SK-N-SH (cell line): ENCODE results near the gene RGS6. TPM values are rescaled to one million over a fixed set of nuclear protein-coding genes. Genes with fewer than 3 reads are reported as not detected.

Experiments
- CTCF ChIA-PET: fragments of 300-600, 350-600 bp; formaldehyde crosslinking; extraction: SDS; loops from one replicate; lab custom pipeline; 2021; lab: Yijun Ruan, JAX
- POLR2A ChIA-PET: fragments of 350-600 bp; sonication (Branson Sonifier 250); formaldehyde crosslinking; extraction: SDS; loops from one replicate; lab custom pipeline; 2020; ENCODE audit warnings: antibody characterized with exemption, inconsistent platforms; lab: Yijun Ruan, JAX
- DNase-seq: peaks from one replicate; pipeline ENCODE4 v3.0.0; 2012
- H2AFZ ChIP-seq: fragments of 200-600 bp; sonication (generic); 2 replicates; pipeline ENCODE4 v1.8.1; 2016; ENCODE audit warnings: antibody characterized with exemption, mild to moderate bottlenecking, low read depth
- H3F3A ChIP-seq: fragments of 200-600 bp; sonication (generic); replicated peaks from 2 replicates; pipeline ENCODE3; 2016; ENCODE audit warnings: antibody characterized with exemption, mild to moderate bottlenecking; ENCODE audit not compliant: insufficient read depth
- H3K27ac ChIP-seq, 2 experiments: fragments of 200-500 bp in 1 of 2; fragments of 200-600 bp in 1 of 2; sonication (Bioruptor generic) in 1 of 2; sonication (generic), shearing (Covaris generic) in 1 of 2; 2 replicates each; pipeline versions ENCODE4 v1.5.1 to v1.6.1; 2014 to 2016; ENCODE audit warnings: low read depth in 2 of 2, inconsistent platforms in 1 of 2, low read length in 1 of 2, mild to moderate bottlenecking in 1 of 2, mixed read lengths in 1 of 2
- H3K27me3 ChIP-seq: fragments of 200-600 bp; sonication (generic), shearing (Covaris generic); 2 replicates; pipeline ENCODE4 v1.6.1; 2016; ENCODE audit warnings: mixed run types; ENCODE audit not compliant: insufficient read depth
- H3K36me3 ChIP-seq, 2 experiments: fragments of 200-500 bp in 1 of 2; fragments of 200-600 bp in 1 of 2; sonication (Bioruptor generic) in 1 of 2; sonication (generic) in 1 of 2; replicated peaks in 1 of 2; 2 replicates each; pipeline versions ENCODE3 to v1.5.1; 2014 to 2016; ENCODE audit warnings: low read length in 1 of 2, mild to moderate bottlenecking in 1 of 2; ENCODE audit not compliant: insufficient read depth in 2 of 2, control insufficient read depth in 1 of 2
- H3K4me1 ChIP-seq, 2 experiments: fragments of 200-500 bp in 1 of 2; fragments of 200-600 bp in 1 of 2; sonication (Bioruptor generic) in 1 of 2; sonication (generic), shearing (Covaris generic) in 1 of 2; 2 replicates each; pipeline versions ENCODE4 v1.5.1 to v1.6.1; 2014 to 2016; ENCODE audit warnings: low read depth in 1 of 2, low read length in 1 of 2, mixed run types in 1 of 2; ENCODE audit not compliant: insufficient read depth in 2 of 2, control insufficient read depth in 1 of 2
- H3K4me2 ChIP-seq: fragments of 200-600 bp; sonication (generic), shearing (Covaris generic); 2 replicates; pipeline ENCODE4 v1.6.1; 2017; ENCODE audit warnings: mixed run types
- H3K4me3 ChIP-seq, 2 experiments: fragments of 200-500 bp in 1 of 2; fragments of 200-600 bp in 1 of 2; sonication (Bioruptor generic) in 1 of 2; sonication (generic), shearing (Covaris generic) in 1 of 2; 2 replicates each; pipeline versions ENCODE4 v1.5.1 to v1.8.1; 2014 to 2016; ENCODE audit warnings: low read depth in 2 of 2, inconsistent platforms in 1 of 2, low read length in 1 of 2, mild to moderate bottlenecking in 1 of 2, mixed read lengths in 1 of 2, moderate library complexity in 1 of 2
- H3K79me2 ChIP-seq: fragments of 200-600 bp; sonication (generic); 2 replicates; pipeline ENCODE4 v1.8.1; 2017; ENCODE audit warnings: mild to moderate bottlenecking; ENCODE audit not compliant: insufficient read depth
- H3K9ac ChIP-seq: fragments of 200-600 bp; sonication (generic); 2 replicates; pipeline ENCODE4 v1.6.1; 2017; ENCODE audit warnings: mixed run types
- H3K9me2 ChIP-seq: fragments of 200-600 bp; sonication (generic); 2 replicates; pipeline ENCODE4 v1.6.1; 2017; ENCODE audit warnings: mixed run types
- H3K9me3 ChIP-seq: fragments of 200-600 bp; sonication (generic); 2 replicates; pipeline ENCODE4 v1.6.1; 2017; ENCODE audit warnings: mixed run types, mild to moderate bottlenecking, moderate library complexity
- H4K20me1 ChIP-seq: fragments of 200-600 bp; sonication (generic); 2 replicates; pipeline ENCODE4 v1.6.1; 2017; ENCODE audit warnings: mild to moderate bottlenecking, mixed run types; ENCODE audit not compliant: insufficient read depth
- CHD2 ChIP-seq: fragments of 150-350 bp; IDR thresholded peaks from 2 replicates; pipeline ENCODE4 v1.6.1; 2018; ENCODE audit warnings: low read length; ENCODE audit not compliant: partially characterized antibody
- EP300 ChIP-seq, 2 experiments: IDR thresholded peaks; 2 replicates each; pipeline versions ENCODE4 v1.4.0 to v1.6.1; 2012; ENCODE audit warnings: borderline replicate concordance in 1 of 2, low read depth in 1 of 2, low read length in 1 of 2
- FOSL2 ChIP-seq: IDR thresholded peaks from 2 replicates; pipeline ENCODE4 v1.4.0; 2012; ENCODE audit warnings: low read depth, mild to moderate bottlenecking, moderate library complexity, borderline replicate concordance
- GATA2 ChIP-seq: sonication (generic); formaldehyde crosslinking; IDR thresholded peaks from 2 replicates; pipeline ENCODE4 v1.5.0; 2020; ENCODE audit warnings: mild to moderate bottlenecking, missing genetic modification reagents
- JUND ChIP-seq: IDR thresholded peaks from 2 replicates; pipeline ENCODE4 v1.4.0; 2012
- NFIC ChIP-seq: IDR thresholded peaks from 2 replicates; pipeline ENCODE4 v1.4.0; 2012; ENCODE audit warnings: borderline replicate concordance
- NRF1 ChIP-seq: IDR thresholded peaks from 2 replicates; pipeline ENCODE4 v1.6.1; 2012; ENCODE audit warnings: low read depth, mild to moderate bottlenecking, low read length
- RAD21 ChIP-seq: IDR thresholded peaks from 2 replicates; pipeline ENCODE4 v1.6.1; 2012; ENCODE audit warnings: mild to moderate bottlenecking, low read length
- RCOR1 ChIP-seq: fragments of 150-350 bp; IDR thresholded peaks from 2 replicates; pipeline ENCODE4 v1.6.1; 2017; ENCODE audit warnings: antibody characterized with exemption, low read length
- RFX5 ChIP-seq: IDR thresholded peaks from 2 replicates; pipeline ENCODE4 v1.6.1; 2012; ENCODE audit warnings: mild to moderate bottlenecking, improper control_type of control experiment, low read length
- TCF12 ChIP-seq: IDR thresholded peaks from 2 replicates; pipeline ENCODE4 v1.4.0; 2012
- TEAD4 ChIP-seq: IDR thresholded peaks from 2 replicates; pipeline ENCODE4 v1.4.0; 2012; ENCODE audit warnings: mild to moderate bottlenecking, borderline replicate concordance; ENCODE audit not compliant: insufficient read depth
- YY1 ChIP-seq: IDR thresholded peaks from 2 replicates; pipeline ENCODE4 v1.4.0; 2012; ENCODE audit warnings: low read depth, mild to moderate bottlenecking
- WGBS: methylation state at CpG from one replicate; pipeline ENCODE4 v1.1.6; 2017; ENCODE audit warnings: low lambda C conversion rate; 5-methylcytosine and 5-hydroxymethylcytosine counted together
- polyA plus RNA-seq, 3 experiments: library from polyadenylated mRNA; depleted of rRNA; stranded (reverse); fragments of >200 nt; gene quantifications; 2 replicates each; pipeline ENCODE4 v1.2.3, GENCODE V29; 2012
- TF ChIP-seq, protein P1 (sequence below): IDR thresholded peaks from 2 replicates; pipeline ENCODE4; 2012
- TF ChIP-seq, protein P2 (sequence below): fragments of 150-350 bp; IDR thresholded peaks from 2 replicates; pipeline ENCODE4 v1.6.1; 2016; ENCODE audit warnings: mild to moderate bottlenecking, low read depth, low read length
- TF ChIP-seq, protein P3 (sequence below): IDR thresholded peaks from 2 replicates; pipeline ENCODE4 v1.4.0; 2012; ENCODE audit warnings: low read depth, borderline replicate concordance
- TF ChIP-seq, protein P4 (sequence below): fragments of 150-350 bp; IDR thresholded peaks from 2 replicates; pipeline ENCODE4 v1.6.1; 2017; ENCODE audit warnings: antibody characterized with exemption, low read length, low read depth, borderline replicate concordance
- TF ChIP-seq, protein P5 (sequence below): IDR thresholded peaks from 2 replicates; pipeline ENCODE4 v1.4.0; 2012; ENCODE audit warnings: low read depth

RGS6 gene
- polyA plus RNA-seq, 1 of the 3 experiments (the other 2 are of a cell fraction) = not detected

DNA sequence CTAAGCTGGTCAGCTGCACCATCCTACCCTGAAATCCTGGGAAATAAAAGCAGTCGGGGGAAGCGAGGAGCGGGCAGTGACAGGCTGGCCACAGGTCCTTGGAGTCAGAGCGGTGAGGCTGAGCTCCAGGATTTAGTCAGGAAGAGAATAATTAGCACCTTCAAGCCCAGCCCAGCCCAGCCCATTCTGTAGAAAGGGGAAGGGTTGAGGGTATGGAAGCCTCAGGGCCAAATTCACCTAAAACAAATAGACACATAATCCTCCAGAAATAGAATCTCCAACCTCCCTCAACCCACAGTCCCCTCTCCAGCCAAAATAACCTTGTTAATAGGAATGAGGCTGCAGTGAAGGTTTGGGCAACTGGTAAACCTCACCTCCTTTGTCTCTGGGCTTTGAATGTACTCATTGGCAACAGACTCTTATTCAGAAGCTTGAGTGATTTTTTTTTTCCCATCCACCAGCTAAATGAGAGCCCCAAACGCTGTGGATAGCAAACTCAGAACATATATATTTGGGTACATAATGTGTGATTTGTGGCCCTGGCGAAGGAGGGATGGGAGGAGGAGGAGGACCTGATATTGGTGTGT lies 627.5 kb downstream of the RGS6 start:
- H3K36me3 ChIP-seq = no peaks in the 10 kb centered on the region
- CTCF ChIA-PET = interaction anchor here (0.8 to 2.3 kb wide), 9 partner anchors 10 to 345 kb away, joined by 3 to 7 read pairs (median 4); no protein-coding TSS in a partner anchor
- TF ChIP-seq NFIC (no peak), RAD21 (no peak), FOSL2 (no peak), GATA2 (no peak), NRF1 (no peak), YY1 (no peak), RCOR1 (no peak), JUND (no peak), RFX5 (no peak), TEAD4 (no peak), TCF12 (no peak), CHD2 (no peak), EP300 (IDR thresholded peaks at IDR 0.05; ENCODE audit: borderline replicate concordance in 1 of 2, low read depth in 1 of 2, low read length in 1 of 2) (no peak)
- TF ChIP-seq, protein P1, sequence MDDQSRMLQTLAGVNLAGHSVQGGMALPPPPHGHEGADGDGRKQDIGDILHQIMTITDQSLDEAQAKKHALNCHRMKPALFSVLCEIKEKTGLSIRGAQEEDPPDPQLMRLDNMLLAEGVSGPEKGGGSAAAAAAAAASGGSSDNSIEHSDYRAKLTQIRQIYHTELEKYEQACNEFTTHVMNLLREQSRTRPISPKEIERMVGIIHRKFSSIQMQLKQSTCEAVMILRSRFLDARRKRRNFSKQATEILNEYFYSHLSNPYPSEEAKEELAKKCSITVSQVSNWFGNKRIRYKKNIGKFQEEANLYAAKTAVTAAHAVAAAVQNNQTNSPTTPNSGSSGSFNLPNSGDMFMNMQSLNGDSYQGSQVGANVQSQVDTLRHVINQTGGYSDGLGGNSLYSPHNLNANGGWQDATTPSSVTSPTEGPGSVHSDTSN = no peak
- TF ChIP-seq, protein P2, sequence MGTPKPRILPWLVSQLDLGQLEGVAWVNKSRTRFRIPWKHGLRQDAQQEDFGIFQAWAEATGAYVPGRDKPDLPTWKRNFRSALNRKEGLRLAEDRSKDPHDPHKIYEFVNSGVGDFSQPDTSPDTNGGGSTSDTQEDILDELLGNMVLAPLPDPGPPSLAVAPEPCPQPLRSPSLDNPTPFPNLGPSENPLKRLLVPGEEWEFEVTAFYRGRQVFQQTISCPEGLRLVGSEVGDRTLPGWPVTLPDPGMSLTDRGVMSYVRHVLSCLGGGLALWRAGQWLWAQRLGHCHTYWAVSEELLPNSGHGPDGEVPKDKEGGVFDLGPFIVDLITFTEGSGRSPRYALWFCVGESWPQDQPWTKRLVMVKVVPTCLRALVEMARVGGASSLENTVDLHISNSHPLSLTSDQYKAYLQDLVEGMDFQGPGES = no peak
- TF ChIP-seq, protein P3, sequence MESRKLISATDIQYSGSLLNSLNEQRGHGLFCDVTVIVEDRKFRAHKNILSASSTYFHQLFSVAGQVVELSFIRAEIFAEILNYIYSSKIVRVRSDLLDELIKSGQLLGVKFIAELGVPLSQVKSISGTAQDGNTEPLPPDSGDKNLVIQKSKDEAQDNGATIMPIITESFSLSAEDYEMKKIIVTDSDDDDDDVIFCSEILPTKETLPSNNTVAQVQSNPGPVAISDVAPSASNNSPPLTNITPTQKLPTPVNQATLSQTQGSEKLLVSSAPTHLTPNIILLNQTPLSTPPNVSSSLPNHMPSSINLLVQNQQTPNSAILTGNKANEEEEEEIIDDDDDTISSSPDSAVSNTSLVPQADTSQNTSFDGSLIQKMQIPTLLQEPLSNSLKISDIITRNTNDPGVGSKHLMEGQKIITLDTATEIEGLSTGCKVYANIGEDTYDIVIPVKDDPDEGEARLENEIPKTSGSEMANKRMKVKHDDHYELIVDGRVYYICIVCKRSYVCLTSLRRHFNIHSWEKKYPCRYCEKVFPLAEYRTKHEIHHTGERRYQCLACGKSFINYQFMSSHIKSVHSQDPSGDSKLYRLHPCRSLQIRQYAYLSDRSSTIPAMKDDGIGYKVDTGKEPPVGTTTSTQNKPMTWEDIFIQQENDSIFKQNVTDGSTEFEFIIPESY = no peak
- TF ChIP-seq, protein P4, sequence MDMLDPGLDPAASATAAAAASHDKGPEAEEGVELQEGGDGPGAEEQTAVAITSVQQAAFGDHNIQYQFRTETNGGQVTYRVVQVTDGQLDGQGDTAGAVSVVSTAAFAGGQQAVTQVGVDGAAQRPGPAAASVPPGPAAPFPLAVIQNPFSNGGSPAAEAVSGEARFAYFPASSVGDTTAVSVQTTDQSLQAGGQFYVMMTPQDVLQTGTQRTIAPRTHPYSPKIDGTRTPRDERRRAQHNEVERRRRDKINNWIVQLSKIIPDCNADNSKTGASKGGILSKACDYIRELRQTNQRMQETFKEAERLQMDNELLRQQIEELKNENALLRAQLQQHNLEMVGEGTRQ = no peak
- TF ChIP-seq, protein P5, sequence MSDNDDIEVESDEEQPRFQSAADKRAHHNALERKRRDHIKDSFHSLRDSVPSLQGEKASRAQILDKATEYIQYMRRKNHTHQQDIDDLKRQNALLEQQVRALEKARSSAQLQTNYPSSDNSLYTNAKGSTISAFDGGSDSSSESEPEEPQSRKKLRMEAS = no peak
- TF ChIP-seq, all 33 proteins: peak for 0
- Histone ChIP-seq H3K4me3 (no peak overlapping the region), H3K4me2 (no peak overlapping the region), H3K9me3 (no peaks in the 10 kb centered on the region), H3K27ac (no peak overlapping the region), H3K9me2 (no peaks in the 10 kb centered on the region), H2AFZ (no peak overlapping the region), H3F3A (no peaks in the 10 kb centered on the region), H3K9ac (no peak overlapping the region), H3K27me3 (no peaks in the 10 kb centered on the region), H4K20me1 (no peaks in the 10 kb centered on the region), H3K79me2 (no peaks in the 10 kb centered on the region), H3K4me1 (peaks cover 0 to 31% of the 10 kb centered on the region in 2 experiments; a peak in 1 of 4 replicates)
- POLR2A ChIA-PET = interaction anchor here (0.5 kb wide), 1 partner anchor 911 kb away, joined by 3 read pairs; no protein-coding TSS in a partner anchor
- DNase-seq = no peak
- 70% methylated on average over 6 of the region's 6 CpGs for WGBS
